Adrenal gland (tissue), 12 donors: ENCODE measurements around the gene CLIP2. TPM values are rescaled to one million over a fixed set of nuclear protein-coding genes. Genes with fewer than 3 reads are reported as not detected.
A peak's percentile ranks its signal among the peaks of the same experiment; 100 is the strongest.

Experiments
- DNase-seq, 7 donors: peaks; one replicate each; pipeline ENCODE4 v3.0.0-alpha.2; 2019 to 2020
- H3K27ac ChIP-seq, 5 donors: fragments of 200-600 bp; sonication (generic) in 4 of 5; 1 replicate in 3 of 5; 2 replicates in 2 of 5; pipeline versions ENCODE4 v1.5.1 to v1.8.0; 2016 to 2020; ENCODE audit warnings: mild to moderate bottlenecking in 1 of 5
- H3K27me3 ChIP-seq: fragments of 200-600 bp; 2 replicates; pipeline ENCODE4 v1.8.0; 2021
- H3K36me3 ChIP-seq, 2 donors: fragments of 200-600 bp; replicated peaks in 1 of 2; 1 replicate in 1 of 2; 2 replicates in 1 of 2; pipeline versions ENCODE4 v1.5.1 to v1.8.0; 2018 to 2022
- H3K4me1 ChIP-seq, 2 donors: fragments of 200-600 bp; replicated peaks in 1 of 2; 1 replicate in 1 of 2; 2 replicates in 1 of 2; pipeline versions ENCODE4 v1.5.1 to v1.8.0; 2018 to 2021
- H3K4me3 ChIP-seq, 4 donors: fragments of 200-600 bp; sonication (generic) in 3 of 4; one replicate each; pipeline ENCODE4 v1.5.1; 2016 to 2018
- H3K9me3 ChIP-seq, 3 donors: fragments of 200-600 bp; sonication (generic) in 1 of 3; replicated peaks in 1 of 3; 1 replicate in 2 of 3; 2 replicates in 1 of 3; pipeline versions ENCODE4 v1.5.1 to v1.8.0; 2016 to 2021
- CTCF ChIP-seq, 6 experiments: fragments of 450-650 bp in 4 of 6; fragments of 200-600 bp in 2 of 6; sonication (generic) in 1 of 6; IDR thresholded peaks; 1 replicate in 5 of 6; 2 replicates in 1 of 6; pipeline versions ENCODE4 v1.5.1 to v1.8.0; 2016 to 2021; ENCODE audit warnings: antibody characterized with exemption in 6 of 6, mild to moderate bottlenecking in 2 of 6, moderate library complexity in 1 of 6
- POLR2A ChIP-seq, 2 donors: fragments of 450-650 bp; IDR thresholded peaks; one replicate each; pipeline ENCODE4 v1.6.1; 2017; ENCODE audit warnings: antibody characterized with exemption in 2 of 2, mild to moderate bottlenecking in 2 of 2, moderate library complexity in 1 of 2
- WGBS, 4 donors: extraction: QIAGEN DNeasy Blood & Tissue Kit in 2 of 4; methylation state at CpG; one replicate each; pipeline versions ENCODE4 v1.1.5 to v1.1.7; 2013 to 2017; 5-methylcytosine and 5-hydroxymethylcytosine counted together
- intact Hi-C, 2 donors: fragments of 100-400 bp; cut with DNase I; formaldehyde crosslinking; loops; one replicate each; pipeline versions ENCODE4 v1.14.1 to v1.15.0; 2022 to 2023
- polyA plus RNA-seq, 3 donors: library from polyadenylated mRNA; stranded (reverse); fragments of 200-250 nt in 2 of 3; fragments of 350-450 nt in 1 of 3; fragmentation: Illumina TruSeq in 1 of 3; extraction: RNeasy Lipid Tissue Mini Kit (QIAGEN cat#74804) in 1 of 3; gene quantifications; one replicate each; pipeline ENCODE4 v1.2.3, GENCODE V29; 2013 to 2014
- total RNA-seq, 9 donors: library from RNA; depleted of rRNA in 4 of 9; stranded (reverse); fragments of >200 nt in 4 of 9; fragments of 120-200 nt in 1 of 9; fragmentation: NEBNext Ultra II Directional in 1 of 9; extraction: Animal tissue kit (Norgen Biotek cat#: 25700) in 1 of 9; gene quantifications; one replicate each; pipeline versions ENCODE4 v1.1.0 to v1.2.4, GENCODE V29; 2013 to 2023
- donor health status: healthy with polysubstance abuse.
- donor health status: Bipolar disorder and iron deficiency.
- donor health status: DM: yes; HTN: yes; CAD: no.
- donor health status: DM: no; HTN: no; CAD: no.
- donor health status: DM: no; HTN: no; CAD: no.
- donor health status: DM: yes; HTN: yes; CAD: no.

Gene CLIP2
- total and polyA plus RNA-seq, 12 donors: 6.8 to 48.6 (median 25.6) TPM

DNA sequence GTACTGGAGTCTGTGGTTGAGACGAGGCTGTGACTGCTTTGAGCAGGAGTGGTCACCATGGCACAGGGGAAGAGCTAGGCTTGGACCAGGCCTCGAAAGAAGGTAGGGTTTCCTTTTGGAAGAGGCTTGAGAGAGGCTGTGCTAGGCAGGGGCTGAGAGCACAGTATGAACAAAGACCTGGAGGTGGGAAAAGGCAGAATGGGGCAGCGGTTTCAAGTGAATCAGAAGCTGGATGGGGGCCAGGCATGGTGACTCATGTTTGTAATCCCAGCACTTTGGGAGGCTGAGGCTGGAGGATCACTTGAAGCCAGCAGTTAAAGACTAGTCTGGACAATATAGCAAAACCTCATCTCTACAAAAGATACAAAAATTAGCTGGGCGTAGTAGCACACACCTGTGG, 65.9 kb downstream of the CLIP2 start:
- DNase-seq: peak in 6 of 7 donors; percentile 51 to 86 (median 73)
- H3K4me1 ChIP-seq: no peaks in the 10 kb centered on the region
- H3K36me3 ChIP-seq: peaks cover 0 to 13% of the 10 kb centered on the region in 2 donors
- no peaks in the 10 kb centered on the region for H3K9me3 ChIP-seq
- TF ChIP-seq CTCF (IDR thresholded peaks at IDR 0.05) (no peak), POLR2A (IDR thresholded peaks at IDR 0.05) (no peak)
- intact Hi-C loops: no loop called here
- WGBS, 4 donors: 74 to 84% (median 79%) methylated on average over 4 of the region's 4 CpGs
- H3K27me3 ChIP-seq: no peaks in the 10 kb centered on the region
- H3K4me3 ChIP-seq: no peak overlapping the region
- no peak overlapping the region for H3K27ac ChIP-seq

GRCh38 chr7:74356589-74357315, 67.5 kb downstream of the CLIP2 start:
- intact Hi-C loops: no loop called here
- peaks cover 0 to 22% of the 10 kb centered on the region in 2 donors for H3K36me3 ChIP-seq
- WGBS, 4 donors: 87 to 96% (median 95%) methylated on average over 5 to 10 of the region's 10 CpGs

GRCh38 chr7:74360008-74360407, 70.8 kb downstream of the CLIP2 start:
- 95 to 98% (median 97%) methylated on average over 6 to 11 of the region's 11 CpGs for WGBS, 4 donors
- Histone ChIP-seq H3K27ac (no peak overlapping the region), H3K4me1 (no peaks in the 10 kb centered on the region), H3K4me3 (no peak overlapping the region), H3K9me3 (no peaks in the 10 kb centered on the region), H3K36me3 (peaks cover 0 to 25% of the 10 kb centered on the region in 2 donors), H3K27me3 (no peaks in the 10 kb centered on the region)
- TF ChIP-seq POLR2A (IDR thresholded peaks at IDR 0.05) (no peak), CTCF (IDR thresholded peaks at IDR 0.05) (no peak)
- intact Hi-C loops: no loop called here
- DNase-seq: no peak

More at GRCh38 chr7:74356589-74357315, 67.5 kb downstream of the CLIP2 start:
- H3K4me1 ChIP-seq: no peaks in the 10 kb centered on the region
- TF ChIP-seq CTCF (IDR thresholded peaks at IDR 0.05): no peak
- no peak for TF ChIP-seq POLR2A (IDR thresholded peaks at IDR 0.05)
- no peak for DNase-seq
- H3K9me3 ChIP-seq: no peaks in the 10 kb centered on the region
- no peaks in the 10 kb centered on the region for H3K27me3 ChIP-seq
- H3K4me3 ChIP-seq: no peak overlapping the region
- H3K27ac ChIP-seq: no peak overlapping the region

DNA sequence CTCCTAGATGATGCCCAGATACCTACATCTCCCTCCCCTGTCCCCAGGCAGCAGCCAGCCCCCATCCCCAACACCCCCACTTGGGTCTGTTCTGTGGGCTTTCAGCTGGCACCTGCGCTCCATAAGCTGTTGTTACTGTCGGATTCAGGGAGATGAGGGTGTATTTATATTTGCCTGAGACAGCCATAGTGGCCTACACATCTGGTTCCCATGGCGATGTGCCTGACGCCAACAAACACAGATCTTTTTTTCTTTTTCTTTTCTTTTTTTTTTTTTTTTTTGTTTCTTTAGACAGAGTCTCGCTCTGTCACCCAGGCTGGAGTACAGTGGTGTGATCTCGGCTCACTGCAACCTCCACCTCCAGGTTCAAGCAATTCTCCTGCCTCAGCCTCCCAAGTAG, 73.1 kb downstream of the CLIP2 start:
- H3K27me3 ChIP-seq: no peaks in the 10 kb centered on the region
- no peaks in the 10 kb centered on the region for H3K4me1 ChIP-seq
- no peak overlapping the region for H3K4me3 ChIP-seq
- TF ChIP-seq POLR2A (IDR thresholded peaks at IDR 0.05) (no peak), CTCF (IDR thresholded peaks at IDR 0.05) (no peak)
- no peaks in the 10 kb centered on the region for H3K9me3 ChIP-seq
- no peak for DNase-seq
- WGBS, 4 donors: 89 to 93% (median 90%) methylated on average over 5 to 6 of the region's 6 CpGs
- no peak overlapping the region for H3K27ac ChIP-seq
- intact Hi-C loops: no loop called here
- H3K36me3 ChIP-seq: peaks cover 0 to 16% of the 10 kb centered on the region in 2 donors
